Endodermal cell (in vitro differentiated cells): ENCODE data around the gene PDZD7. TPM values are rescaled to one million over a fixed set of nuclear protein-coding genes. Genes with fewer than 3 reads are reported as not detected.

ENCODE experiments used
- DNase-seq: peaks from one replicate; pipeline ENCODE4 v3.0.0-alpha.2; 2017
- H3K27ac ChIP-seq: 2 replicates; pipeline ENCODE4 v1.5.1; 2013; ENCODE audit warnings: mild to moderate bottlenecking, low read depth, low read length, moderate library complexity
- H3K27me3 ChIP-seq: 2 replicates; pipeline ENCODE4 v1.6.1; 2013; ENCODE audit warnings: mild to moderate bottlenecking, low read length, moderate library complexity; ENCODE audit not compliant: insufficient read depth, control insufficient read depth, poor library complexity, severe bottlenecking
- H3K36me3 ChIP-seq: 2 replicates; pipeline ENCODE4 v1.7.0; 2013; ENCODE audit warnings: mild to moderate bottlenecking, low read length, moderate library complexity; ENCODE audit not compliant: control insufficient read depth, insufficient read depth
- H3K4me1 ChIP-seq: one replicate; pipeline ENCODE4 v1.7.0; 2013; ENCODE audit warnings: low read length; ENCODE audit not compliant: control insufficient read depth, insufficient read depth
- H3K4me3 ChIP-seq: 2 replicates; pipeline ENCODE4 v1.5.1; 2013; ENCODE audit warnings: mild to moderate bottlenecking, low read length, moderate library complexity
- H3K9ac ChIP-seq: 2 replicates; pipeline ENCODE4 v1.6.1; 2013; ENCODE audit warnings: mild to moderate bottlenecking, low read length, moderate library complexity; ENCODE audit not compliant: poor library complexity, severe bottlenecking; ENCODE audit errors: extremely low read depth
- H3K9me3 ChIP-seq: 2 replicates; pipeline ENCODE4 v1.6.1; 2013; ENCODE audit warnings: mild to moderate bottlenecking, low read length, moderate library complexity; ENCODE audit not compliant: control insufficient read depth
- H3K27ac Mint-ChIP-seq: 2 replicates; pipeline ENCODE4 v1.8.0; 2020; ENCODE audit warnings: mixed read lengths
- H3K27me3 Mint-ChIP-seq: 2 replicates; pipeline ENCODE4 v1.8.0; 2021; ENCODE audit warnings: mild to moderate bottlenecking, mixed read lengths; ENCODE audit not compliant: insufficient read depth
- H3K36me3 Mint-ChIP-seq: 2 replicates; pipeline ENCODE4 v1.8.0; 2020; ENCODE audit warnings: low read depth, mixed read lengths
- H3K4me1 Mint-ChIP-seq: 2 replicates; pipeline ENCODE4 v1.8.0; 2020; ENCODE audit warnings: mixed read lengths
- H3K4me3 Mint-ChIP-seq: 2 replicates; pipeline ENCODE4 v1.8.0; 2020; ENCODE audit warnings: mild to moderate bottlenecking, moderate library complexity, mixed read lengths
- H3K9me3 Mint-ChIP-seq: 2 replicates; pipeline ENCODE4 v1.8.0; 2020; ENCODE audit warnings: mild to moderate bottlenecking, mixed read lengths
- WGBS, 2 experiments: methylation state at CpG; one replicate each; pipeline versions ENCODE4 v1.1.5 to v1.1.7; 2013; ENCODE audit warnings: missing lambda C conversion rate in 2 of 2, mixed read lengths in 1 of 2; ENCODE audit not compliant: insufficient coverage in 1 of 2, insufficient read length in 1 of 2; 5-methylcytosine and 5-hydroxymethylcytosine counted together
- total RNA-seq, 2 donors: library from RNA; stranded (reverse); fragmentation: NEBNext Ultra II Directional in 1 of 2; extraction: Animal tissue kit (Norgen Biotek cat#: 25700) in 1 of 2; gene quantifications; 2 replicates in 1 of 2; 3 replicates in 1 of 2; pipeline ENCODE4 v1.2.1, GENCODE V29; 2021
- TF ChIP-seq, protein P1 (sequence below): fragments of 200-600 bp; sonication (generic); conservative IDR thresholded peaks from 2 replicates; pipeline ENCODE4 v1.5.0; 2021; ENCODE audit warnings: antibody characterized with exemption, mild to moderate bottlenecking

Gene PDZD7
- total RNA-seq, 2 donors from 2014 or later = 0.49 to 1.1 TPM

DNA sequence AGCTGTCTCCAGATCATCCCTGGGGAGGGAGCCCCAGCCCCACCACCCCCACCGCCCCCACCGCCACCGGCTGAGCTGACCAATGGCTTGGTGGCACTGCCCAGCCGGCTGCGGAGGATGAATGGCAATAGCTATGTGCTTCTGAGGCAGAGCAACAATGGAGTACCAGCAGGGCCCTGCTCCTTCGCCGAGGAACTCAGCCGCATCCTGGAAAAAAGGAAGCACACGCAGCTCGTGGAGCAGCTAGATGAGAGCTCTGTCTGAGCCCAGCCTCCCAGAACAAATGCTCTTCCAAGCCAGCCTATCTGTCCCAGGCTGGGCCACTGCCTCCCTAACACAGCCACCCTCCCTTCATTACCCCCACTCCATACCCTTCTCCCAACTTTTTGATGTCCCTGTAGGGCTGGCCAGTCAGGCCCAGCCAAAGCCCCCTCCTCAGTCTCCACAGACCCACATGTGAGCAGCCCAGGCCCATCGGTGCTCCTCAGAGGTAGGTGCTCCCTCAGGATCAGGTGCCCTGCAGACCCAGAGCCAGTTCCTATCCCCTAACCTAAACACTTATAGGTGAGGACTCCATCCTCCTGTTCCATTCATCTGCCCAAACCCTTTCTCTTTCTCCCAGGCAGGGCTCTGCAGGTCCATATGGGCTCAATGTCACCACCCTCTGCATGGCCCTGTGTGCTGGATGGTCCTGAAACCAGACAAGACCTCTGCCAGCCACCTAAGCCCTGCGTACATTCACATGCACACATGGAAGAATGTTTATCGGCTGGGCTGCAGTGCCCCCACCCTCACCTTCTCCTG lies 46.9 kb downstream of the PDZD7 start:
- Histone ChIP-seq H3K9ac (no peak overlapping the region), H3K4me1 (no peaks in the 10 kb centered on the region), H3K27me3 (no peaks in the 10 kb centered on the region), H3K27ac (no peak overlapping the region), H3K36me3 (peaks cover 35% of the 10 kb centered on the region), H3K4me3 (no peak overlapping the region), H3K9me3 (no peaks in the 10 kb centered on the region)
- no peak overlapping the region for H3K27ac Mint-ChIP-seq
- H3K36me3 Mint-ChIP-seq = peaks cover 34% of the 10 kb centered on the region
- TF ChIP-seq, protein P1, sequence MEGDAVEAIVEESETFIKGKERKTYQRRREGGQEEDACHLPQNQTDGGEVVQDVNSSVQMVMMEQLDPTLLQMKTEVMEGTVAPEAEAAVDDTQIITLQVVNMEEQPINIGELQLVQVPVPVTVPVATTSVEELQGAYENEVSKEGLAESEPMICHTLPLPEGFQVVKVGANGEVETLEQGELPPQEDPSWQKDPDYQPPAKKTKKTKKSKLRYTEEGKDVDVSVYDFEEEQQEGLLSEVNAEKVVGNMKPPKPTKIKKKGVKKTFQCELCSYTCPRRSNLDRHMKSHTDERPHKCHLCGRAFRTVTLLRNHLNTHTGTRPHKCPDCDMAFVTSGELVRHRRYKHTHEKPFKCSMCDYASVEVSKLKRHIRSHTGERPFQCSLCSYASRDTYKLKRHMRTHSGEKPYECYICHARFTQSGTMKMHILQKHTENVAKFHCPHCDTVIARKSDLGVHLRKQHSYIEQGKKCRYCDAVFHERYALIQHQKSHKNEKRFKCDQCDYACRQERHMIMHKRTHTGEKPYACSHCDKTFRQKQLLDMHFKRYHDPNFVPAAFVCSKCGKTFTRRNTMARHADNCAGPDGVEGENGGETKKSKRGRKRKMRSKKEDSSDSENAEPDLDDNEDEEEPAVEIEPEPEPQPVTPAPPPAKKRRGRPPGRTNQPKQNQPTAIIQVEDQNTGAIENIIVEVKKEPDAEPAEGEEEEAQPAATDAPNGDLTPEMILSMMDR = no peak
- no peak for DNase-seq
- WGBS, 2 experiments = 93 to 100% methylated on average over 4 to 12 of the region's 13 CpGs
- H3K4me1 Mint-ChIP-seq = peaks cover 9% of the 10 kb centered on the region
- no peak overlapping the region for H3K4me3 Mint-ChIP-seq
- no peaks in the 10 kb centered on the region for H3K9me3 Mint-ChIP-seq
- no peaks in the 10 kb centered on the region for H3K27me3 Mint-ChIP-seq

DNA sequence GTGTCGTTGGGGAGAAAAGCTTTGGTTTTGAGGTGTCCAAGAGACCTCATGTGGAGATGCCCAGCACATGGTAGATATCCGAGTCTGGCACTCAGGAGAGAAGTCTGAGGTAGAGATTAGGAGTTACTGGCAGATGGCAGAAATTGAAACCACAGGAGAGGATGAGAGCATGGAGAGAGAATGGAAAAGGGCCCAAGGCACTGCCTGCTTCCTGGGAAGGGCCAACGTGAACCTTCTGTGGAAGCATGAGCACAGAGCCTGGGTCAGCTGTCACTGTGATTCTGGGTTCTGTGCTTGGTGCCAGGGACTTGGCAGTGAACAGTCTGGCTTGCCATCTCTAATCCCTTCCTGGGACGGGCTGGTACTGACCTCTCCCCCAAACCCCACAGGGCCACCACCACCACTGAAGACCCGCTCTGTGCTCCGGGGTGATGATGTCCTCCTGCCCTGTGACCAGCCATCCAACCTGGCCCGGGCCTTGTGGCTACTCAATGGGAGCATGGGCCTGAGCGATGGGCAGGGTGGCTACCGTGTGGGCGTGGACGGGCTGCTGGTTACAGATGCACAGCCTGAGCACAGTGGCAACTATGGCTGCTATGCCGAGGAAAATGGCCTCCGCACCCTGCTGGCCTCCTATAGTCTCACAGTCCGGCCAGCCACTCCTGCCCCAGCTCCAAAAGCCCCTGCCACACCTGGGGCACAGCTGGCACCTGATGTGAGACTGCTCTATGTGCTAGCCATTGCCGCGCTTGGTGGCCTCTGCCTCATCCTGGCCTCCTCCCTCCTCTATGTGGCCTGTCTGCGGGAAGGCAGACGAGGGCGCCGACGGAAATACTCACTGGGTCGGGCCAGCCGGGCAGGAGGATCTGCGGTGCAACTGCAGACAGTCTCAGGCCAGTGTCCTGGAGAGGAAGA lies 47.8 kb downstream of the PDZD7 start:
- peak; percentile 39 for DNase-seq
- Histone ChIP-seq H3K9me3 (no peaks in the 10 kb centered on the region), H3K9ac (no peak overlapping the region), H3K27ac (no peak overlapping the region), H3K27me3 (no peaks in the 10 kb centered on the region), H3K36me3 (peaks cover 39% of the 10 kb centered on the region), H3K4me1 (no peaks in the 10 kb centered on the region), H3K4me3 (no peak overlapping the region)
- Mint-ChIP-seq H3K4me1 (peaks cover 9% of the 10 kb centered on the region), H3K27ac (no peak overlapping the region), H3K4me3 (no peak overlapping the region), H3K27me3 (no peaks in the 10 kb centered on the region), H3K9me3 (no peaks in the 10 kb centered on the region), H3K36me3 (peaks cover 40% of the 10 kb centered on the region)
- WGBS, 2 experiments = 93 to 94% methylated on average over 15 to 24 of the region's 24 CpGs
- TF ChIP-seq, protein P1 = no peak

DNA sequence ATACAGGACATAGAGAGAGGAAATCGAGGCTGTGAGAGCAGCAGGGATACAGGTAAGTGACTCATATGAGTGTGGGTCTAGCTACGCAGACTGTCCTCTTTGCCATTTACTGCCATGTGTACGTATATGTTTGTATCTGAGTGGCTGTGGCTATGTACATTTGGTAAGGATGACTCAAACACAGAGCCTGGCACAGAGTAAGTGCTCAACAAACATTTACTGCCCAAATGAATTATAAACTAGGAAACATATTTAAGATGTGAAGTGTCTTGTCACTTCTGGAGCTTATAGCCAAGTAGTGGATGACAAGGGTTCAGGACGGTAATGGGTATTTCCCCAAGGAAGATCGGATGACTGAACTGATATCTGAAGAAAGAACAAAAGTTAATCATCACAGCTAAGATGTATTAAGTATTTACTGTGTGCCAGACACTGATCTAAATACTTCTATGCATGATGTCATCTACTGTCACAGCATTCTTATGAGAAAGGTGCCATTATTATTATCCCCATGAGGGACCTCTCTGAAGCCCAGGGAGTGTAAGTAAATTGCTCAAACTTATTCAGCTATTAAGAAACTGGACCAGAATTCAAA lies 49.7 kb downstream of the PDZD7 start:
- Histone ChIP-seq H3K4me3 (no peak overlapping the region), H3K9ac (no peak overlapping the region), H3K9me3 (no peaks in the 10 kb centered on the region), H3K27me3 (no peaks in the 10 kb centered on the region), H3K4me1 (no peaks in the 10 kb centered on the region), H3K36me3 (peaks cover 41% of the 10 kb centered on the region), H3K27ac (no peak overlapping the region)
- H3K27me3 Mint-ChIP-seq = no peaks in the 10 kb centered on the region
- WGBS, 2 experiments = 83 to 88% methylated on average over 5 of the region's 5 CpGs
- H3K27ac Mint-ChIP-seq = no peak overlapping the region
- H3K4me1 Mint-ChIP-seq = peaks cover 1% of the 10 kb centered on the region
- H3K9me3 Mint-ChIP-seq = no peaks in the 10 kb centered on the region
- H3K36me3 Mint-ChIP-seq = peaks cover 47% of the 10 kb centered on the region
- TF ChIP-seq, protein P1 = no peak
- DNase-seq = no peak
- H3K4me3 Mint-ChIP-seq = no peak overlapping the region
